NT2/D1 (cell line): ENCODE measurements around the gene HEPACAM.

ENCODE experiments used
- DNase-seq: peaks from one replicate; pipeline ENCODE4 v3.0.0-alpha.2; 2011; ENCODE audit warnings: low read depth, low spot score
- H3K27me3 ChIP-seq: 2 replicates; pipeline ENCODE4 v1.6.0; 2011; ENCODE audit warnings: mild to moderate bottlenecking; ENCODE audit not compliant: insufficient read length, insufficient read depth
- H3K36me3 ChIP-seq: 2 replicates; pipeline ENCODE4 v1.6.1; 2011; ENCODE audit warnings: mild to moderate bottlenecking, low read length, mixed read lengths; ENCODE audit not compliant: insufficient read depth, insufficient read length
- H3K4me1 ChIP-seq: 2 replicates; pipeline ENCODE4 v1.5.1; 2011; ENCODE audit not compliant: insufficient read depth, insufficient read length
- H3K4me3 ChIP-seq: 2 replicates; pipeline ENCODE4 v1.5.1; 2011; ENCODE audit warnings: low read depth; ENCODE audit not compliant: insufficient read length
- H3K9ac ChIP-seq: 2 replicates; pipeline ENCODE4 v1.6.0; 2011; ENCODE audit warnings: low read depth; ENCODE audit not compliant: insufficient read length
- H3K9me3 ChIP-seq: 2 replicates; pipeline ENCODE4 v1.5.1; 2011; ENCODE audit warnings: mild to moderate bottlenecking, low read length; ENCODE audit not compliant: insufficient read depth
- SUZ12 ChIP-seq: IDR thresholded peaks from 2 replicates; pipeline ENCODE4 v1.6.1; 2011; ENCODE audit not compliant: insufficient read length, insufficient read depth; ENCODE audit errors: extremely low read depth
- YY1 ChIP-seq: IDR thresholded peaks from 2 replicates; pipeline ENCODE4 v1.6.1; 2011; ENCODE audit not compliant: insufficient read length, insufficient read depth
- ZNF274 ChIP-seq: IDR thresholded peaks from 2 replicates; pipeline ENCODE4 v1.6.1; 2011; ENCODE audit warnings: mild to moderate bottlenecking, low read depth, low read length

HEPACAM gene

GRCh38 chr11:124894606-124895430 is 41.0 kb downstream of the HEPACAM start:
- H3K4me3 ChIP-seq: no peak overlapping the region
- no peaks in the 10 kb centered on the region for H3K36me3 ChIP-seq
- peaks cover 7% of the 10 kb centered on the region for H3K4me1 ChIP-seq
- H3K9ac ChIP-seq: no peak overlapping the region
- H3K9me3 ChIP-seq: no peaks in the 10 kb centered on the region
- no peak for TF ChIP-seq ZNF274
- TF ChIP-seq SUZ12: no peak
- no peak for TF ChIP-seq YY1
- no peak for DNase-seq
- H3K27me3 ChIP-seq: no peaks in the 10 kb centered on the region

GRCh38 chr11:124893781-124894401 is 42.0 kb downstream of the HEPACAM start:
- Histone ChIP-seq H3K9me3 (no peaks in the 10 kb centered on the region), H3K36me3 (no peaks in the 10 kb centered on the region), H3K4me3 (no peak overlapping the region), H3K9ac (no peak overlapping the region), H3K4me1 (peaks cover 7% of the 10 kb centered on the region), H3K27me3 (no peaks in the 10 kb centered on the region)
- no peak for TF ChIP-seq YY1
- no peak for TF ChIP-seq ZNF274
- TF ChIP-seq SUZ12: no peak
- DNase-seq: no peak

- Histone ChIP-seq H3K9me3 (no peaks in the 10 kb centered on the region), H3K4me1 (peaks cover 7% of the 10 kb centered on the region), H3K36me3 (no peaks in the 10 kb centered on the region), H3K27me3 (peaks cover 3% of the 10 kb centered on the region), H3K9ac (no peak overlapping the region), H3K4me3 (no peak overlapping the region)
- TF ChIP-seq SUZ12: no peak
- no peak for TF ChIP-seq YY1
- no peak for TF ChIP-seq ZNF274
- no peak for DNase-seq
These were observed 42.9 kb downstream of the HEPACAM start for GRCh38 chr11:124892750-124893454.

GRCh38 chr11:124892146-124892545 is 43.7 kb downstream of the HEPACAM start:
- no peak overlapping the region for H3K9ac ChIP-seq
- no peak for DNase-seq
- H3K4me1 ChIP-seq: peaks cover 3% of the 10 kb centered on the region
- no peaks in the 10 kb centered on the region for H3K9me3 ChIP-seq
- H3K36me3 ChIP-seq: no peaks in the 10 kb centered on the region
- H3K4me3 ChIP-seq: no peak overlapping the region
- H3K27me3 ChIP-seq: peaks cover 3% of the 10 kb centered on the region
- TF ChIP-seq SUZ12: no peak
- TF ChIP-seq YY1: no peak
- TF ChIP-seq ZNF274: no peak

GRCh38 chr11:124891373-124891861 is 44.4 kb downstream of the HEPACAM start:
- Histone ChIP-seq H3K4me3 (no peak overlapping the region), H3K36me3 (no peaks in the 10 kb centered on the region), H3K27me3 (peaks cover 3% of the 10 kb centered on the region), H3K9ac (no peak overlapping the region), H3K9me3 (no peaks in the 10 kb centered on the region), H3K4me1 (peaks cover 3% of the 10 kb centered on the region)
- DNase-seq: no peak
- TF ChIP-seq YY1: no peak
- no peak for TF ChIP-seq SUZ12
- no peak for TF ChIP-seq ZNF274

GRCh38 chr11:124890683-124891372 is 45.0 kb downstream of the HEPACAM start:
- Histone ChIP-seq H3K27me3 (peaks cover 3% of the 10 kb centered on the region), H3K36me3 (no peaks in the 10 kb centered on the region), H3K9ac (no peak overlapping the region), H3K4me3 (no peak overlapping the region), H3K9me3 (no peaks in the 10 kb centered on the region), H3K4me1 (peaks cover 3% of the 10 kb centered on the region)
- DNase-seq: no peak
- TF ChIP-seq ZNF274 (no peak), SUZ12 (no peak), YY1 (no peak)
